ENCODE measurements around the gene CLBA1.
"Not testable (repeated sequence)": the region's sequence is repeated elsewhere in the genome, so short reads cannot be mapped to it uniquely, and the experiment has no call there.

DNA sequence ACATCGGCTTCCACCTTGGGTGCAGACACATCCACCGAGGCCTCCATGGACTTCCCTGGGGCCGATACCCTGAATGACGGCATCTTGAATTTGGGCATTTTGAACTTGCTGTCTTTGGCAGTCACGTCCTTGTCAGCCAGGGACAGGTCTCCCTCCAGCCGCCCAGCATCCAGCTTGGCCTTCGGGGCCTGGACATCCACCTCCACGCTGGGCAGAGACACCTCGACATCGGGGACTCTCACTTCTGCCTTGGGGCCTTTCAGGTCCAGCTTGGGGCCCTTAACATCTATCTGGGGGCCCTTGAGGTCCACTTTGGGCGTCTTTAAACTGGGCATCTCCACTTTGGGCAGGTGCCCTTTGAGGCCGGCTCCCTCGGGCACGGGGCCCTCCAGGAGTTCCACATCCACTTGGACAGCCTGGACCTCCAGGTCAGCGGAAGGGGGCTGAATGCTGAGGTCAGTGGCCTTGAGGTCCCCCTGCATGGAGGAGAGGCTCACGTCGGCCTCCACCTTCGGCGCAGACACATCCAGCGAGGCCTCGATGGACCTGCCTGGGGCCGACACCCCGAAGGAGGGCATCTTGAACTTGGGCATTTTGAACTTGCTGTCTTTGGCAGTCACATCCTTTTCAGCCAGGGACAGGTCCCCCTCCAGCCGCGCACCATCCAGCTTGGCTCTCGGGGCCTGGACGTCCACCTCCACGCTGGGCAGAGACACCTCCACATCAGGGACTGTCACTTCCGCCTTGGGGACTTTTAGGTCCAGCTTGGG lies 41.0 kb upstream of the CLBA1 start:
- TF ChIP-seq CTCF (conservative IDR thresholded peaks at IDR 0.05 in 1 of 2, IDR thresholded peaks at IDR 0.05 in 1 of 2; ENCODE audit: extremely low read depth in 1 of 2, insufficient read depth in 1 of 2, low read depth in 1 of 2, low read length in 2 of 2); EZH2 (IDR thresholded peaks at IDR 0.05; ENCODE audit: borderline replicate concordance, low read length): not testable (repeated sequence)

Measured in mammary epithelial cell (primary cell).